DMS 273 treated with DMSO at 0.1 percent for 48 hours (cell line): ENCODE data around the gene EDEM2.
"Not testable (repeated sequence)": the region's sequence is repeated elsewhere in the genome, so short reads cannot be mapped to it uniquely, and the experiment has no call there.

ENCODE experiments used
- DNase-seq: peaks from one replicate; lab custom pipeline; 2025; lab: John Stamatoyannopoulos, UW

EDEM2 gene

GRCh38 chr20:35085477-35086225 lies 61.5 kb downstream of the EDEM2 start:
- DNase-seq, result no peak

GRCh38 chr20:35084998-35085397 lies 62.1 kb downstream of the EDEM2 start:
- DNase-seq, result no peak

GRCh38 chr20:35080348-35080642 lies 66.8 kb downstream of the EDEM2 start:
- DNase-seq, result not testable (repeated sequence)

DNA sequence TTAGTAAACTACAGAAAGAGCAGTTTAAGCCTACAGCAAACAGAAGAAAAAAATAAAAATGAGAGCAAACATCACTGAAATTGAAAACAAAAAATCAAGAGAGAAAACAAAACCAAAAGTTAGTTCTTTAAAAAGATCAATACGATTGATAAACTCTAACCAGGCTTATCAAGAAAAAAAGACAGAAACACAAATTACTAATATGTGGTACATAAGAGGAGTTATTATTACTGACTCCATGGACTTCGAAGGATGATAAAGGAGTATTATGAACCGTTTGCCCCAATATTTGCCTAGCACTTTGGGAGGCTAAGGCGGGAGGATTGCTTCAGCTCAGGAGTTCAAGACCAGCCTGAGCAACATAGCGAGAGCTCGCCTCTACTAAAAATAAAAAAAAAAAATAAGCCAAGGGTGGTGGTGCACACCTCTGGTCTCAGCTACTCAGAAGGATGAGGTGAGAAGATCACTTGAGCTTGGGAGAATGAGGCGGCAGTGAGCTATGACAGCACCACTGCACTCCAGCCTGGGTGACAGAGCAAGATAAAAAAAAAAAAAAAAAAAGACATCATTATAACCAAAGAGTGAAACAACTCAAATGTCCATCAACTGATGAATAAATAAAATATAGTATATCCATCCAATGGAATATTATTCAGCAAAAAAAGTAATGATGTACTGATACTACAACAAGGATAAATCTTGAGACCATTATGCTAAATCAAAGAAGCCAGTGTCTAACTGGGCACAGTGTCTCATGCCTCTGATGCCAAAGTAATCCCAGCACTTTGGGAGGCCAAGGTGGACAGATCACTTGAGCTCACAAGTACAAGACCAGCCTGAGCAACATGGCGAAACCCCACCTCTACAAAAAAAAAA lies 67.4 kb downstream of the EDEM2 start:
- no peak for DNase-seq

GRCh38 chr20:35077872-35078271 lies 69.3 kb downstream of the EDEM2 start:
- DNase-seq, result no peak

GRCh38 chr20:35077341-35077740 lies 69.8 kb downstream of the EDEM2 start:
- DNase-seq, result no peak

- DNase-seq, result not testable (repeated sequence)
Measured at GRCh38 chr20:35071436-35072153, 75.5 kb downstream of the EDEM2 start.

- no peak for DNase-seq
Measured at GRCh38 chr20:35066194-35066593, 80.9 kb downstream of the EDEM2 start.
